ENCODE data around the gene PRDX2. TPM values are rescaled to one million over a fixed set of nuclear protein-coding genes. Genes with fewer than 3 reads are reported as not detected.
A peak's percentile ranks its signal among the peaks of the same experiment; 100 is the strongest.

PRDX2 gene
- total RNA-seq, 2 experiments from 2014 or later = 250 to 267 TPM

GRCh38 chr19:12838182-12838885, 36.7 kb upstream of the PRDX2 start, which contains the start of gene MAST1:
Gene MAST1, plus strand, starts transcription at chr19:12838515. Its CDS starts 58 bp downstream, at chr19:12838573.
- Mint-ChIP-seq H3K36me3 (ENCODE audit: low read depth) (no peaks in the 10 kb centered on the region), H3K27me3 (ENCODE audit: low read depth) (peaks cover 74% of the 10 kb centered on the region), H3K4me1 (ENCODE audit: low read depth) (peaks cover 27% of the 10 kb centered on the region), H3K9me3 (ENCODE audit: insufficient read depth) (no peaks in the 10 kb centered on the region), H3K4me3 (peak within 1 kb of the TSS; percentile 26), H3K27ac (no peak within 1 kb of the TSS)
- POLR2A ChIA-PET = interaction anchor here (1.4 kb wide), 1 partner anchor 32 kb away, joined by 3 read pairs; the partner anchor contains the start of gene RNASEH2A
- peak; percentile 64 for DNase-seq
- ATAC-seq = peak; percentile 65
- CTCF ChIA-PET = interaction anchor here (0.9 kb wide), 1 partner anchor 32 kb away, joined by 3 read pairs; no protein-coding TSS in a partner anchor

- CTCF ChIA-PET = interaction anchor here (0.7 to 1.4 kb wide), 4 partner anchors 10 to 77 kb away, joined by 3 to 15 read pairs (median 3); partner anchors contain the start of gene THSD8
- H3K27me3 Mint-ChIP-seq (ENCODE audit: low read depth) = peaks cover 75% of the 10 kb centered on the region
- H3K4me1 Mint-ChIP-seq (ENCODE audit: low read depth) = peaks cover 34% of the 10 kb centered on the region
- POLR2A ChIA-PET = interaction anchor here (1.4 kb wide), 1 partner anchor 31 kb away, joined by 3 read pairs; the partner anchor contains the start of gene RNASEH2A
- no peak for DNase-seq
- H3K4me3 Mint-ChIP-seq = no peak overlapping the region
- H3K27ac Mint-ChIP-seq = no peak overlapping the region
- no peaks in the 10 kb centered on the region for H3K9me3 Mint-ChIP-seq (ENCODE audit: insufficient read depth)
- ATAC-seq = no peak
- H3K36me3 Mint-ChIP-seq (ENCODE audit: low read depth) = no peaks in the 10 kb centered on the region
These were observed 35.6 kb upstream of the PRDX2 start for GRCh38 chr19:12837225-12837624.

- Mint-ChIP-seq H3K4me3 (no peak overlapping the region), H3K4me1 (ENCODE audit: low read depth) (peaks cover 33% of the 10 kb centered on the region), H3K27ac (no peak overlapping the region), H3K27me3 (ENCODE audit: low read depth) (peaks cover 75% of the 10 kb centered on the region), H3K9me3 (ENCODE audit: insufficient read depth) (no peaks in the 10 kb centered on the region), H3K36me3 (ENCODE audit: low read depth) (no peaks in the 10 kb centered on the region)
- ChIA-PET POLR2A (no interaction called here), CTCF (interaction anchor here (1.0 to 1.4 kb wide), 2 partner anchors 11 to 34 kb away, joined by 3 to 15 read pairs; partner anchors contain the start of gene THSD8)
- DNase-seq = no peak
- ATAC-seq = no peak
These were observed 34.9 kb upstream of the PRDX2 start for GRCh38 chr19:12836529-12836863.

- ATAC-seq (no peak), DNase-seq (peak; percentile 49)
- ChIA-PET CTCF (interaction anchor here (0.9 to 1.3 kb wide), 4 partner anchors 10 to 39 kb away, joined by 3 to 5 read pairs (median 3); no protein-coding TSS in a partner anchor), POLR2A (interaction anchor here (0.9 kb wide), 1 partner anchor 37 kb away, joined by 3 read pairs; no protein-coding TSS in a partner anchor)
- no peak overlapping the region for H3K4me3 Mint-ChIP-seq
- peaks cover 19% of the 10 kb centered on the region for H3K4me1 Mint-ChIP-seq (ENCODE audit: low read depth)
- H3K36me3 Mint-ChIP-seq (ENCODE audit: low read depth) = no peaks in the 10 kb centered on the region
- H3K9me3 Mint-ChIP-seq (ENCODE audit: insufficient read depth) = no peaks in the 10 kb centered on the region
- H3K27me3 Mint-ChIP-seq (ENCODE audit: low read depth) = peaks cover 72% of the 10 kb centered on the region
- no peak overlapping the region for H3K27ac Mint-ChIP-seq
These were observed 33.6 kb upstream of the PRDX2 start for GRCh38 chr19:12834976-12835757.

GRCh38 chr19:12834566-12834943, 33.0 kb upstream of the PRDX2 start, which contains the start of gene RTBDN:
Gene RTBDN, minus strand, starts transcription at chr19:12834579. Its CDS starts 4,600 bp downstream, at chr19:12829979.
- Mint-ChIP-seq H3K36me3 (ENCODE audit: low read depth) (no peaks in the 10 kb centered on the region), H3K9me3 (ENCODE audit: insufficient read depth) (no peaks in the 10 kb centered on the region), H3K27me3 (ENCODE audit: low read depth) (peaks cover 72% of the 10 kb centered on the region), H3K27ac (no peak within 1 kb of the TSS), H3K4me1 (ENCODE audit: low read depth) (peaks cover 18% of the 10 kb centered on the region), H3K4me3 (no peak within 1 kb of the TSS)
- POLR2A ChIA-PET = interaction anchor here (0.9 kb wide), 2 partner anchors 36 to 124 kb away, joined by 3 read pairs; no protein-coding TSS in a partner anchor
- no peak for DNase-seq
- CTCF ChIA-PET = interaction anchor here (0.7 to 1.3 kb wide), 6 partner anchors 9 to 224 kb away, joined by 3 to 5 read pairs (median 3); partner anchors contain the start of genes ZNF490 and ZNF791
- no peak for ATAC-seq

- DNase-seq (peak; percentile 48), ATAC-seq (no peak)
- peaks cover 68% of the 10 kb centered on the region for H3K27me3 Mint-ChIP-seq (ENCODE audit: low read depth)
- no peaks in the 10 kb centered on the region for H3K36me3 Mint-ChIP-seq (ENCODE audit: low read depth)
- no peak overlapping the region for H3K4me3 Mint-ChIP-seq
- ChIA-PET POLR2A (interaction anchor here (0.9 kb wide), 2 partner anchors 36 to 124 kb away, joined by 3 read pairs; no protein-coding TSS in a partner anchor), CTCF (interaction anchor here (0.7 to 1.3 kb wide), 6 partner anchors 9 to 223 kb away, joined by 3 to 5 read pairs (median 3); partner anchors contain the start of genes ZNF490 and ZNF791)
- H3K4me1 Mint-ChIP-seq (ENCODE audit: low read depth) = peaks cover 15% of the 10 kb centered on the region
- no peak overlapping the region for H3K27ac Mint-ChIP-seq
- H3K9me3 Mint-ChIP-seq (ENCODE audit: insufficient read depth) = no peaks in the 10 kb centered on the region
These were observed 32.4 kb upstream of the PRDX2 start for GRCh38 chr19:12833738-12834565.

GRCh38 chr19:12833418-12833737, 31.8 kb upstream of the PRDX2 start:
- Mint-ChIP-seq H3K27me3 (ENCODE audit: low read depth) (peaks cover 70% of the 10 kb centered on the region), H3K27ac (no peak overlapping the region), H3K4me3 (peak overlapping the region; percentile 16), H3K4me1 (ENCODE audit: low read depth) (peaks cover 13% of the 10 kb centered on the region), H3K36me3 (ENCODE audit: low read depth) (no peaks in the 10 kb centered on the region), H3K9me3 (ENCODE audit: insufficient read depth) (no peaks in the 10 kb centered on the region)
- no peak for ATAC-seq
- ChIA-PET POLR2A (no interaction called here), CTCF (no interaction called here)
- no peak for DNase-seq

- Mint-ChIP-seq H3K4me3 (no peak overlapping the region), H3K4me1 (ENCODE audit: low read depth) (peaks cover 17% of the 10 kb centered on the region), H3K9me3 (ENCODE audit: insufficient read depth) (no peaks in the 10 kb centered on the region), H3K27me3 (ENCODE audit: low read depth) (peaks cover 49% of the 10 kb centered on the region), H3K27ac (no peak overlapping the region), H3K36me3 (ENCODE audit: low read depth) (no peaks in the 10 kb centered on the region)
- POLR2A ChIA-PET = interaction anchor here (0.6 kb wide), 1 partner anchor 1693 kb away, joined by 5 read pairs; no protein-coding TSS in a partner anchor
- ATAC-seq (peak; percentile 64), DNase-seq (peak; percentile 61)
- CTCF ChIA-PET = interaction anchor here (1.0 to 1.8 kb wide), 3 partner anchors 19 to 137 kb away, joined by 4 to 10 read pairs (median 4); no protein-coding TSS in a partner anchor
These were observed 26.9 kb upstream of the PRDX2 start for GRCh38 chr19:12828494-12828893.

GRCh38 chr19:12825254-12826131, 23.9 kb upstream of the PRDX2 start:
- Mint-ChIP-seq H3K27ac (no peak overlapping the region), H3K9me3 (ENCODE audit: insufficient read depth) (no peaks in the 10 kb centered on the region), H3K36me3 (ENCODE audit: low read depth) (no peaks in the 10 kb centered on the region), H3K4me1 (ENCODE audit: low read depth) (peaks cover 9% of the 10 kb centered on the region), H3K27me3 (ENCODE audit: low read depth) (peaks cover 27% of the 10 kb centered on the region), H3K4me3 (no peak overlapping the region)
- DNase-seq = no peak
- ChIA-PET CTCF (interaction anchor here (0.6 to 2.2 kb wide), 7 partner anchors 9 to 65 kb away, joined by 3 to 8 read pairs (median 3); partner anchors contain the start of gene RTBDN), POLR2A (no interaction called here)
- peak; percentile 43 for ATAC-seq

GRCh38 chr19:12821761-12822160, 20.2 kb upstream of the PRDX2 start:
- ATAC-seq (no peak), DNase-seq (no peak)
- peaks cover 11% of the 10 kb centered on the region for H3K27me3 Mint-ChIP-seq (ENCODE audit: low read depth)
- ChIA-PET CTCF (interaction anchor here (1.0 to 1.2 kb wide), 2 partner anchors 62 to 232 kb away, joined by 3 read pairs; no protein-coding TSS in a partner anchor), POLR2A (interaction anchor here (0.9 kb wide), 1 partner anchor 44 kb away, joined by 7 read pairs; no protein-coding TSS in a partner anchor)
- H3K4me3 Mint-ChIP-seq = no peak overlapping the region
- no peak overlapping the region for H3K27ac Mint-ChIP-seq
- peaks cover 2% of the 10 kb centered on the region for H3K36me3 Mint-ChIP-seq (ENCODE audit: low read depth)
- no peaks in the 10 kb centered on the region for H3K9me3 Mint-ChIP-seq (ENCODE audit: insufficient read depth)
- H3K4me1 Mint-ChIP-seq (ENCODE audit: low read depth) = peaks cover 9% of the 10 kb centered on the region
